NK-92 (cell line): Measurements from ENCODE around the gene MIB2.

ENCODE experiments used
- DNase-seq: peaks from one replicate; lab custom pipeline; 2025; ENCODE audit not compliant: unreplicated experiment; lab: John Stamatoyannopoulos, UW

Gene MIB2

GRCh38 chr1:1598051-1598719, 17.1 kb upstream of the MIB2 start:
- no peak for DNase-seq

DNA sequence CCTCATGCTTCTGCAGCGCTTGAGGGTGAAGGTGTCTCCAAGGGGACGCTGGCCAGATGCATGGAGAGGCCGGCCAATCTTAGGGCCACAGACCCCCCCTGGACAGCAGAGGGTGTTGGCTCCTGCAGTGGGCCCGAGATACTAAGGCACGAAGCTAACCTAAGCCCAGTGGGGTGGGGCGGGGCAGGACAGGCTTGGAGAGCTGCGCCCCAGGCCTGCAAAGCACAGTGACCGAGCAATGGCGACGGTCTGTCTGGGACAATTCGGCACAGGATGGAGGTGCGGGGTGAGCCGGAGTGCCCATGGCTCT, 16.6 kb upstream of the MIB2 start:
- DNase-seq: no peak

- no peak for DNase-seq
Observed at GRCh38 chr1:1599030-1599934, 16.0 kb upstream of the MIB2 start.

GRCh38 chr1:1599935-1600860, 15.1 kb upstream of the MIB2 start, which contains the start of gene FNDC10:
TSS of gene FNDC10 (minus strand) at chr1:1600135. CDS start at chr1:1600015, 120 bp downstream.
- DNase-seq: no peak

- DNase-seq: no peak
Observed at GRCh38 chr1:1600861-1601563, 14.3 kb upstream of the MIB2 start.

DNA sequence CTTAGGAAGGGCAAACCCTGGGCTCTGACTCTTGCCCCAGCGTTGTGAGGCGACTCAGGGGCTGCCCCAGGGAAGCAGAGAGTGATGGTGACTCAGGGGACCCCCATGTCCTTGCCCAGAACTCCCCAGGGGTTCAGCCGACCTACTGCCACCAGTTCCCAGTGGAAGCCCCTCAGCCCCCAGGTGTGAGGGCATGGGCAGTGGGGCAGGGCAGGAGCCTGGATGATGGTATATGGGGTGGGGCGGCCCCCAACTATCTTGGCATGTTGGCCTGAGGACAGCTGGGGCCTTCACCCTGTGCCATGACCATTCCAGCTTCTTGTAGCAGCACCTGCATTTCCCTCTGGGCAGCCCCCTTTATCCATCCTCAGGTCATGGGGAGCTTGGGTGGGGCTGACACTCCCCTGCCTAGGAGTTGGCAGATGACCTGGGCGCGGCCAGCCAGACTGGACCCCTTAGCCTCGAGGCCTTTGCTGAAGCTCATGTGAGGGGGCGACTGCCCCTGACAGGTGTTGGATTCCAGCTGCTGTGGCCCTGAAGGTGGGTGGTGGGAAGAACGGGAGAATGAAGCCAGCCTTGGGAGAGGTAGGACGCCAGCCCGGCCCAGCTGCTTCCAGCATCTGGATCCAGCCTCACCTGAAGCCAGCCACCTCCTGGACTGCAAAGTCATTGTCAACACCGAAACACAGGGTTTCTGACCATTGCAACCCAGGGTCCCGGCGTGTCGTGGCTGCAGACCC, 13.6 kb upstream of the MIB2 start:
- DNase-seq: no peak

DNA sequence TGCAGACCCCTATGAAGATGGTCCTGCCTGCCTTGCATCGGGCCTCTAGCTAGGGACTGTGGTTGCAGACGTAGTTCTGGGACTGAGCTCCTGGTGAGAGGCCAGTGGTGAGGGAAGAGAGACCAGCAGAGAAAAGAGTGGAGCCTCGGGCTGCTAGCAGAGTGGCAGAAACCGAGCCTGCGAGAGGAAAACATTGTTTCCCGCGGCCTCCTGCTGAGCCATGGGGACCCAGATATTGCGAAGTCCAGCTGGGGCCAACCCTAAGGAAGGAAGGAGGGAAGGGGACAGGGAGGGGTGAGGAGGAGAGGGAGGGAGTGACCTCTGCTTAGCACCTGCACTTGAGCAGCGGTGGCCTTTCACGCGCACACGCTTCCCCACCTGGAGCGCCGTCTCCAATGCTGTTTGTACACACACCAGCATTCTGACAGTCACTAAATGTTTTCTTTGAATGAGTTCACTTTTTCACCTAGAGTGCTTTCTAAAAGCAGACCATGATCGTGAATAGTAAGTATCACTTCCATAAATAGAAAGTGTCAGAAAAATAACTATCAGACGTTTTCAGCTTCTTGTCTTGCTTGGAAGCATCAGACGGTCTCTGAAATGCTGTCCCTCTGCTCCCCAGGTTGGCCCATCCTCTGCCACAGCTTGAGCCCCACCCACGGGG, 12.9 kb upstream of the MIB2 start:
- DNase-seq: no peak

DNA sequence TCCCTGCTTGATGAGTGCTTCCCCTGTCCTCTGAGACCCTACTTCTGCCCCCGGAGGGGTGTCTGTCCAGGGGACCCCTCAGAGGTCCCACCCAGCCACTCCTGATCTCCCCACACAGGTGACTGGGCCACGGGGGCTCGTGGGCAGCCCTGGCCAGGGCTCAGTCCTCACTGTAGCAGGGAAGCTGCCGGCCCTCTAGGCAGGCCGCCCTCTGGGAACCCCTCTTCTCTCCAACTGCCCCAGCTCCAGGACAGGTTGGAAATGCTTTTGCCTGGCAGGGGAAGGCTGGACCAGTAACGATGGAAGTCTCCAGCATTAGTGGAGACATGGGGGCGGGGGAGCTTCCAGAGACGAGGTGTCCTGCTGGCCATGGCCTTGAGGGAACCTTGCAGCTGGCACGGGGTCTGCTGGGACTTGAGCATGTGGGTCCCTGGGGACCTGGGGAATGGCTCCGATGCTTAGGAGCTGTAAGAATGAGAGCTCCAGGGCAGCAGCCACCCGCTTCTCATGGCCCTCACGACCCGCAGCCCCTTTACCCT, 12.3 kb upstream of the MIB2 start:
- no peak for DNase-seq

- DNase-seq: no peak
Observed at GRCh38 chr1:1603671-1604373, 11.5 kb upstream of the MIB2 start.

- no peak for DNase-seq
Observed at GRCh38 chr1:1604374-1605033, 10.8 kb upstream of the MIB2 start.

DNA sequence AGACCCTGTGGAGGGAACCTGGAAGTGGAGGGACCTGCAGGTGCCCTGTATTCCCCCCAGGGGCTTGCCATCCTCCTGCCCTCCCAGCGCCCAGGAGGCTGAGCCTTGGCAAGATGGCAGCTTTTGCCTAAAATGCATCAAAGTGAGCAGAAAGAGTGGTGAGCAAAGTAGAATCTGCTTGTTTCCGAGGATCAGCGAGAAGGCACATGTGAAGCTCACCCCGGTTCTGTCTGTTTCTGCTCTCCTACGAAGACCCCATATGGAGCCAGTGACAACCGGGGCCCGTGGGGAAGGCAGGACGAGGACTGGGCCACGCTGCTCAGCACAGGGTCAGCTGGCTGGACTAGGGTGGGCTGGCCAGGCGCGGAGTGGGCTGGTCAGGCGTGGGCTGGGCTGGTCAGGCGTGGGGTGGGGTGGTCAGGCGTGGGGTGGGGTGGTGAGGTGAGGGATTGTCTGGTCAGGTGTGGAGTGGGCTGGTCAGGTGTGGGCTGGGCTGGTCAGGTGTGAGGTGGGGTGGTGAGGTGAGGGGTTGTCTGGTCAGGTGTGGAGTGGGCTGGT, 10.2 kb upstream of the MIB2 start:
- DNase-seq: no peak

DNA sequence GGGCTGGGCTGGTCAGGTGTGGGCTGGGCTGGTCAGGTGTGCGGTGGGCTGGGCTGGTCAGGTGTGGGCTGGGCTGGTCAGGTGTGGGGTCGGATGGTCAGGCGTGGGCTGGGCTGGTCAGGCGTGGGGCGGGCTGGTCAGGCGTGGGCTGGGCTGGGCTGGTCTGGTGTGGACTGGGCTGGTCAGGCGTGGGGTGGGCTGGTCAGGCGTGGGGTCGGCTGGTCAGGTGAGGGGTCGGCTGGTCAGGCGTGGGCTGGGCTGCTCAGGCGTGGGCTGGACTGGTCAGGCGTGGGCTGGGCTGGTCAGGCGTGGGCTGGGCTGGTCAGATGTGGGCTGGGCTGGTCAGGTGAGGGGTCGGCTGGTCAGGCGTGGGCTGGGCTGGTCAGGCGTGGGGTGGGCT, 9.6 kb upstream of the MIB2 start:
- DNase-seq: no peak

DNA sequence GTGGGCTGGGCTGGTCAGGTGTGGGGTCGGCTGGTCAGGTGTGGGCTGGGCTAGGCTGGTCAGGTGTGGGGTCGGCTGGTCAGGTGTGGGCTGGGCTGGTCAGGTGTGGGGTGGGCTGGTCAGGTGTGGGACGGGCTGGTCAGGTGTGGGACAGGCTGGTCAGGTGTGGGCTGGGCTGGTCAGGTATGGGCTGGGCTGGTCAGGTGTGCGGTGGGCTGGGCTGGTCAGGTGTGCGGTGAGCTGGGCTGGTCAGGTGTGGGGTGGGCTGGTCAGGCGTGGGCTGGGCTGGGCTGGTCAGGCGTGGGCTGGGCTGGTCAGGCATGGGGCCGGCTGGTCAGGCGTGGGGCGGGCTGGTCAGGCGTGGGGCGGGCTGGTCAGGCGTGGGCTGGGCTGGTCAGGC, 9.1 kb upstream of the MIB2 start:
- DNase-seq: no peak

DNA sequence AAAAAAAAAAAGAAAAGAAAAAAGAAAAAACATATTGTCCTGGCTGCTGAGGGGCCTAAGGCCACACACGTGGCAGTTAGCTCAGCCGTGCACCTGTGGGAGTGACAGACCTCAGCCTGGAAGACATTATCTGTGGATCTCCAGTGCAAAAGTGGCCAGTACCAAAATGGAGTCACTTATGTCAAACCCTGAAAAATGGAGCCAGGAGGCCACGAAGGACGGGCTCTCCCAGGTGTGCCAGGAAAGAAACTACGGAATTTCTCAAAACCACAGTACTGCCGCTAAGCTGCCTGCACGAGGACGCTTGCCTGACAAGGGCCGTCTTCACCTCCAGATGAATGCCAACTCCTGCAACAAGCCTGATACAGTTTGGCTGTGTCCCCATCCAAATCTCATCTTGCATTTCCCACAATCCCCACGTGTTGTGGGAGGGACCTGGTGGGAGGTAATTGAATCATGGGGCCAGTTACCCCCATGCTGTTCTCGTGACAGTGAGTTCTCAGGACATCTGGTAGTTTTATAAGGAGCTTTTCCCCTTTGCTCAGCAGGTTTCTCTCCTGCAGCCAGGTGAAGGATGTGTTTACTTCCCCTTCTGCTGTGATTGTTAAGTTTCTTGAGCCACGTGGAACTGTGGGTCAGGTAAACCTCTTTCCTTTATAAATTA, 5.3 kb upstream of the MIB2 start:
- DNase-seq: no peak

GRCh38 chr1:1610796-1611195, 4.5 kb upstream of the MIB2 start:
- no peak for DNase-seq

GRCh38 chr1:1612104-1612400, 3.2 kb upstream of the MIB2 start:
- DNase-seq: no peak

DNA sequence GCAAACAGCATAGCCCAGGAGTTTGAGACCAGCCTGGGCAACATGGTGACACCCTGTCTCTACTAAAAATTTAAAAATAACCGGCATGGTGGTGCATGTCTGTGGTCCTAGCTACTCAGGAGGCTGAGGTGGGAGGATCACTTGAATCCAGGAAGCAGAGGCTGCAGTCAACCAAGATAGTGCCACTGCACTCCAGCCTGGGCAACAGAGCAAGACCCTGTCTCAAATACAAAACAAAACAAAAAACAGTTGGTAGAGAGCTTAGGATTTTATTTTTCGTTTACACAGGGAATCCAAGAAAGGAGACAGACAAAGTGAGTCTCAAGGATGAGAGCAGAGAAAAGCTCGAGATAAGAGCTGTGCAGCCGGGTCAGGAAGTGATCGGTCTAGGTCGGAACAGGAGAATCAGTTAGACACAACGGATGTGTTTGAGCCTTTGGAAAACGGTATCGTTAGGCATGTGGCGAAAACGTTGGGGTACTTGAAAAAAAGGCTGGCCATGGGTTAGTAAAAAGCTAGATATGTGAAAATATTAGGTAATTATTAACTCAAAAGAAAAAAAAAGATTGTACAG, 1.7 kb upstream of the MIB2 start:
- DNase-seq: no peak
